GM19328 (cell line): ENCODE measurements around the gene KXD1.

Experiments used
- ATAC-seq: cut with Tn5 transposase; IDR thresholded peaks from one replicate; pipeline ENCODE4 v1.9.1; 2021; ENCODE audit warnings: mild to moderate bottlenecking, moderate library complexity; ENCODE audit not compliant: unreplicated experiment

Gene KXD1

DNA sequence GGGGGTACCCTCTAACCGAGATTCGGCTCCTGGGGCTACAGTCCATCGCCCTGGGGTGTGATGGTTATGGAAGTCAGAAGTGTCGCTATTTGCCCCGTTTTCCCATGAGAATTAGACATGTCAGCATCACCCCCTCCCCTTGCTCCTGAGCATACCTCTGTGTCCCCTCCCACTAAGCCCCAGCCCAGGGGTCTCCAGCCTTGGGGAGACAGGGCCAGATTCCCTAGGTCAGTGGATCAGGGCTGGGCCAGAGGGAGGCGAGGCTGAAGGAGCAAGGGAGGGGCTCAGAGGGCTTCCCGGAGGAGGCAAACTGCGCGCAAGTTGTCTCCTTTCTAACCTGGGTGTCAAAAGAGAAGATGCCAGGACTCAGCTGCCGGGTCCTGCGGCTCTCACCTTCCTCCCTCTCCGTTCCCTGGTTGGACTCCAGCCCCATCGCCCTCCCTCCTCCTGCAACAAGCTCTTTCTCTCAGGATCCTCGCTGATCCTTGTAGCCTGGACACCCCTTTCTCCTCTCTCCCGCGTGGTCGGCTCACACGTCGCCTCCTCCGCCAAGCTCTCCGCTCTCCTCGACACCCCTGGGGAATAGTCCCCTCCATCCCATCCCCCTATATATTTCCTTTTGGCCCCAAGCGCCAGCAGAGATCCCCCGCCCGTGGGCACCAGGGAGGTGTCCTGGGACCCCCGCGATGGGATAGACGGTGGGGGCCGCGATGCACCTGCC is 54.5 kb downstream of the KXD1 start:
- no peak for ATAC-seq

DNA sequence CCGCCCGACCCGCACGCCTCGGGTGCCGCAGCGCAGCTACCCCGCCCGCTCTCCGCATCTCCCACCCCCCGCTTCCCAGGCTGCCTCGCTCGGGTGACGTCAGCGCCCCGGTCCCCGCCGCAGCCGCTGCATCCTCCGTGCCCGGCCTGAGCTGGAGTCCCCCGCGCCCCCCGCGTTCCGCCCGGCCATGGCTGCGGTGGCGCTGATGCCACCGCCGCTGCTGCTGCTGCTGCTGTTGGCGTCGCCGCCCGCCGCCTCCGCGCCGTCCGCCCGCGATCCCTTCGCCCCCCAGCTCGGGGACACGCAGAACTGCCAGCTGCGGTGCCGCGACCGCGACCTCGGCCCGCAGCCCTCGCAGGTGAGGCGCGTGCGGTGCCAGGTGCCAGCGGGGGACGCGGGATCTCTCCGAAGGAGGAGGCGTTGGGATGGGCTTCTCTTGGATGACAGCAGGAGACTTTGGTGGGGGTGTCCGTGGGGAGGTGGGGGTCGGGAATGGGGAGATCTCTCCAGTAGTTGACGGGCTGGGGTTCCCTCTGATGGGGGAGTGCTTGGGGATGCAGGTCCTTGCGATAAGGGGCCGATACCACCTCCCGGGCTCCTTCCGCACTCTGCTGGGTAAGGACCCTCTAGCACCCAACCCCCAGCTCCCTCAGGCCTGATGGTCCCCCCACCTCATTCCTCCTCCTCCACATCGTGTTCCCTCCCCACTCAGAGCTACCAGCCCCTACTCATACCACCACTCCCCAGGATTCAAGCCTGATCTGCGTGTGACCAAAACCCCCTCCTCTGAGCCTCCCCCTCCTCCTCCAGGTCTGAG is 55.3 kb downstream of the KXD1 start, which contains the start of gene TMEM59L:
Gene TMEM59L (plus strand): TSS at position 99 of the 817 bp plus-strand sequence. CDS start 89 bp downstream, at position 188.
- ATAC-seq: no peak

DNA sequence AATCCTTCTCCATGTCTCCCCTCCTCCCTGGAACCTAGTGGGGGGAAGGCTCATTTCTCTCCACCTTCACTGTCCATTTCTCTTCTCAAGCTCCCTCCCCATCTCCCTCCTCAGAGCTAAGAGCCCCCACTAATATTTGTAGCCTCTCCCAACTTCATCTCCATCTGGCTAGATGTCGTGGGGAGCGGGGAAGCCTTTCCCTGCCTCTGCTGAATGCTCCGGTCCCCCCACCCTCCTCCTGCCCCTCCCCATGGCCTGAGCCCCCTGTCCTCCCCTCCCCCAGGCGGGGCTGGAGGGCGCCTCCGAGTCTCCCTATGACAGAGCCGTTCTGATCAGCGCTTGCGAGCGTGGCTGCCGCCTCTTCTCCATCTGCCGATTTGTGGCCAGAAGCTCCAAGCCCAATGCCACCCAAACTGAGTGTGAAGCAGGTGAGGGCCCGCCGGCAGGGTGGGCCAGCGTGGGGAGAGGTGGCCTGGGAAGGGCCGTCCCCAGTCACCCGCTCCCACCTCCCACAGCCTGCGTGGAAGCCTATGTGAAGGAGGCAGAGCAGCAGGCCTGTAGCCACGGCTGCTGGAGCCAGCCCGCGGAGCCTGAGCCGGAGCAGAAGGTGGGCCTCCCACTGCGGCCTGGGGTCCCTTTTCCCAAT is 56.0 kb downstream of the KXD1 start:
- no peak for ATAC-seq

GRCh38 chr19:18616023-18616422 is 58.4 kb downstream of the KXD1 start:
- no peak for ATAC-seq

DNA sequence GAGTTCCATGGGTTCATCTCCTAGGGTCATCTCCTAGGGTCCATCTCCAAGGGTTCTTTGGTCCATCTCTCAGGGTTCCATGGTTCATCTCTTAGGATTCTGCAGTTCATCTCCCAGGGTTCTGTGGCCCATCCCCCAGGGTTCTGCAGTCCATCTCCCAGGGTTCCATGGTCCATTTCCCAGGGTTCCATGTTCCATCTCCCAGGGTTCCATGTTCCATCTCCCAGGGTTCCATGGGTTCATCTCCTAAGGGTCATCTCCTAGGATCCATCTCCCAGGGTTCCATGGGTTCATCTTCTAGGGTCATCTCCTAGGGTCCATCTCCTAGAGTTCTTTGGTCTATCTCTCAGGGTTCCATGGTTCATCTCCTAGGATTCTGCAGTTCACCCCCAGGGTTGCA is 59.9 kb downstream of the KXD1 start:
- no peak for ATAC-seq

DNA sequence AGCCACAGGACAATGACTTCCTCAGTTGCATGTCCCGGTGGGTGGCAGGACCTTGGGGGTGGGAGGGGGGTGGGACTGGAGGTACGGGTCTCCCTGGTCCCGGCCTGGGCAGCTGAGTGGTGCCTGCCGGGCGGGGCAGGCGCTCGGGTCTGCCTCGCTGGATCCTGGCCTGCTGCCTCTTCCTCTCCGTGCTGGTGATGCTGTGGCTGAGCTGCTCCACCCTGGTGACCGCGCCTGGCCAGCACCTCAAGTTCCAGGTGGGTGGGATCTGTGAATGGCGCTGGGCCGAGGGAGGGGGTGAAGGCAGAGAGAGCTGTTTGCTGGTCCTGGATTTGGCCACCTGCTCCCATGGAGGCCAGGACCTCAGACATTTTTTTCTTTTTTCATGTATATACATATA is 60.6 kb downstream of the KXD1 start:
- no peak for ATAC-seq
